Effector memory CD4-positive, alpha-beta T cell (primary cell): ENCODE data around the gene EHF.
A peak's percentile ranks its signal among the peaks of the same experiment; 100 is the strongest.

Source experiments
- DNase-seq, 3 donors: peaks; one replicate each; pipeline ENCODE4 v3.0.0-alpha.2; 2020
- H3K27ac ChIP-seq: 2 replicates; pipeline ENCODE4 v1.7.0; 2013; ENCODE audit warnings: mild to moderate bottlenecking, low read length, moderate library complexity; ENCODE audit not compliant: insufficient read depth, poor library complexity, severe bottlenecking
- H3K27me3 ChIP-seq: replicated peaks from 2 replicates; pipeline ENCODE4 v1.7.0; 2013; ENCODE audit warnings: mild to moderate bottlenecking, low read length; ENCODE audit not compliant: insufficient read depth, control insufficient read depth, poor library complexity, severe bottlenecking
- H3K36me3 ChIP-seq: 2 replicates; pipeline ENCODE4 v1.7.0; 2013; ENCODE audit warnings: mild to moderate bottlenecking, low read length, moderate library complexity; ENCODE audit not compliant: control insufficient read depth, insufficient read depth
- H3K4me1 ChIP-seq: 2 replicates; pipeline ENCODE4 v1.7.0; 2013; ENCODE audit warnings: low read length, mild to moderate bottlenecking; ENCODE audit not compliant: control insufficient read depth, insufficient read depth, poor library complexity, severe bottlenecking
- H3K4me3 ChIP-seq: 2 replicates; pipeline ENCODE4 v1.7.0; 2013; ENCODE audit warnings: low read length, low read depth, mild to moderate bottlenecking; ENCODE audit not compliant: insufficient read depth, poor library complexity, severe bottlenecking
- H3K9me3 ChIP-seq: 2 replicates; pipeline ENCODE4 v1.7.0; 2013; ENCODE audit warnings: mild to moderate bottlenecking, low read length, moderate library complexity; ENCODE audit not compliant: control insufficient read depth

The EHF gene

GRCh38 chr11:34621876-34622275 is 983 bp downstream of the EHF start:
- Histone ChIP-seq H3K4me3 (no peak overlapping the region), H3K9me3 (no peaks in the 10 kb centered on the region), H3K36me3 (no peaks in the 10 kb centered on the region), H3K27me3 (peaks cover 4% of the 10 kb centered on the region), H3K27ac (no peak overlapping the region), H3K4me1 (no peaks in the 10 kb centered on the region)
- no peak for DNase-seq

GRCh38 chr11:34623463-34623862 is 2.6 kb downstream of the EHF start:
- Histone ChIP-seq H3K27me3 (peaks cover 4% of the 10 kb centered on the region), H3K36me3 (no peaks in the 10 kb centered on the region), H3K9me3 (no peaks in the 10 kb centered on the region), H3K4me3 (no peak overlapping the region), H3K27ac (no peak overlapping the region), H3K4me1 (no peaks in the 10 kb centered on the region)
- DNase-seq, result no peak

GRCh38 chr11:34624069-34624468 is 3.2 kb downstream of the EHF start:
- Histone ChIP-seq H3K4me3 (no peak overlapping the region), H3K27me3 (peaks cover 4% of the 10 kb centered on the region), H3K4me1 (no peaks in the 10 kb centered on the region), H3K9me3 (no peaks in the 10 kb centered on the region), H3K27ac (no peak overlapping the region), H3K36me3 (no peaks in the 10 kb centered on the region)
- peak; percentile 2 to 29 (median 3) for DNase-seq

GRCh38 chr11:34625576-34625975 is 4.7 kb downstream of the EHF start:
- no peaks in the 10 kb centered on the region for H3K9me3 ChIP-seq
- no peaks in the 10 kb centered on the region for H3K4me1 ChIP-seq
- no peaks in the 10 kb centered on the region for H3K36me3 ChIP-seq
- DNase-seq, result no peak
- no peak overlapping the region for H3K27ac ChIP-seq
- peaks cover 4% of the 10 kb centered on the region for H3K27me3 ChIP-seq
- no peak overlapping the region for H3K4me3 ChIP-seq

- H3K4me1 ChIP-seq, result no peaks in the 10 kb centered on the region
- H3K27me3 ChIP-seq, result peaks cover 4% of the 10 kb centered on the region
- no peak for DNase-seq
- no peaks in the 10 kb centered on the region for H3K36me3 ChIP-seq
- H3K9me3 ChIP-seq, result no peaks in the 10 kb centered on the region
- H3K27ac ChIP-seq, result no peak overlapping the region
- H3K4me3 ChIP-seq, result no peak overlapping the region
Measured at GRCh38 chr11:34626393-34626792, 5.5 kb downstream of the EHF start.

- Histone ChIP-seq H3K27me3 (no peaks in the 10 kb centered on the region), H3K4me3 (no peak overlapping the region), H3K4me1 (no peaks in the 10 kb centered on the region), H3K27ac (no peak overlapping the region), H3K9me3 (no peaks in the 10 kb centered on the region), H3K36me3 (no peaks in the 10 kb centered on the region)
- DNase-seq, result no peak
Measured at GRCh38 chr11:34627197-34627596, 6.3 kb downstream of the EHF start.

GRCh38 chr11:34629711-34630110 is 8.8 kb downstream of the EHF start:
- DNase-seq, result no peak
- Histone ChIP-seq H3K36me3 (no peaks in the 10 kb centered on the region), H3K27ac (no peak overlapping the region), H3K4me1 (peaks cover 3% of the 10 kb centered on the region), H3K27me3 (no peaks in the 10 kb centered on the region), H3K9me3 (no peaks in the 10 kb centered on the region), H3K4me3 (no peak overlapping the region)

- H3K27ac ChIP-seq, result no peak overlapping the region
- DNase-seq, result no peak
- H3K4me1 ChIP-seq, result peaks cover 3% of the 10 kb centered on the region
- H3K4me3 ChIP-seq, result no peak overlapping the region
- H3K9me3 ChIP-seq, result no peaks in the 10 kb centered on the region
- no peaks in the 10 kb centered on the region for H3K27me3 ChIP-seq
- no peaks in the 10 kb centered on the region for H3K36me3 ChIP-seq
Measured at GRCh38 chr11:34630544-34630943, 9.7 kb downstream of the EHF start.

- Histone ChIP-seq H3K36me3 (no peaks in the 10 kb centered on the region), H3K27me3 (no peaks in the 10 kb centered on the region), H3K9me3 (no peaks in the 10 kb centered on the region), H3K27ac (no peak overlapping the region), H3K4me1 (peaks cover 3% of the 10 kb centered on the region), H3K4me3 (no peak overlapping the region)
- DNase-seq, result no peak
Measured at GRCh38 chr11:34631297-34631696, 10.4 kb downstream of the EHF start.

- H3K27me3 ChIP-seq, result no peaks in the 10 kb centered on the region
- H3K4me3 ChIP-seq, result no peak overlapping the region
- peaks cover 3% of the 10 kb centered on the region for H3K4me1 ChIP-seq
- H3K36me3 ChIP-seq, result no peaks in the 10 kb centered on the region
- H3K9me3 ChIP-seq, result no peaks in the 10 kb centered on the region
- no peak overlapping the region for H3K27ac ChIP-seq
- no peak for DNase-seq
Measured at GRCh38 chr11:34631737-34632104, 10.8 kb downstream of the EHF start.
